Measurements from ENCODE around the gene TOPAZ1.

DNA sequence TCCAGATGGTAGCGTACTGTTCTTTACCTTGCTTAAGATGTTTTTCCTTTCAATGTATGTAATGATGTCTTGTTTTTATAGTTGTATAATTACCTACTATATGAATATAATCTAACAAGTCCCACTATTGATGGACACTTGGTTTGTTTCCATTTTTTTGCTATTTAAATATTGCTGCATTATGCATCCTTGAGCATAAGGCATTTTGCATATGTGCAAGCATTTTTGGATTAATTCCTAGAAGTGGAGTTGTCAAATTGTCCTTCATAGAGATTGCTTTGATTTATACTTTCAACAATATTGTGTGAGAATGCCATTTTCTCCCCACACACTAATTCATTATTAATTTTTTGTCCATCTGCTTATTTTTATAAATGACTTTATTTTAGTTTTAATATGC is 17.7 kb downstream of the TOPAZ1 start:
- no peak for TF ChIP-seq POLR2A (IDR thresholded peaks at IDR 0.05)
- TF ChIP-seq, protein P1, sequence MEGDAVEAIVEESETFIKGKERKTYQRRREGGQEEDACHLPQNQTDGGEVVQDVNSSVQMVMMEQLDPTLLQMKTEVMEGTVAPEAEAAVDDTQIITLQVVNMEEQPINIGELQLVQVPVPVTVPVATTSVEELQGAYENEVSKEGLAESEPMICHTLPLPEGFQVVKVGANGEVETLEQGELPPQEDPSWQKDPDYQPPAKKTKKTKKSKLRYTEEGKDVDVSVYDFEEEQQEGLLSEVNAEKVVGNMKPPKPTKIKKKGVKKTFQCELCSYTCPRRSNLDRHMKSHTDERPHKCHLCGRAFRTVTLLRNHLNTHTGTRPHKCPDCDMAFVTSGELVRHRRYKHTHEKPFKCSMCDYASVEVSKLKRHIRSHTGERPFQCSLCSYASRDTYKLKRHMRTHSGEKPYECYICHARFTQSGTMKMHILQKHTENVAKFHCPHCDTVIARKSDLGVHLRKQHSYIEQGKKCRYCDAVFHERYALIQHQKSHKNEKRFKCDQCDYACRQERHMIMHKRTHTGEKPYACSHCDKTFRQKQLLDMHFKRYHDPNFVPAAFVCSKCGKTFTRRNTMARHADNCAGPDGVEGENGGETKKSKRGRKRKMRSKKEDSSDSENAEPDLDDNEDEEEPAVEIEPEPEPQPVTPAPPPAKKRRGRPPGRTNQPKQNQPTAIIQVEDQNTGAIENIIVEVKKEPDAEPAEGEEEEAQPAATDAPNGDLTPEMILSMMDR (IDR thresholded peaks at IDR 0.05): no peak

Measured in suprapubic skin (tissue), 3 donors.